NCI-H2081 treated with DMSO at 0.1 percent for 48 hours (cell line): ENCODE measurements around the gene ITK.
"Not testable (repeated sequence)": the region's sequence is repeated elsewhere in the genome, so short reads cannot be mapped to it uniquely, and the experiment has no call there.

ENCODE experiments used
- DNase-seq: peaks from one replicate; lab custom pipeline; 2025; lab: John Stamatoyannopoulos, UW

The ITK gene

DNA sequence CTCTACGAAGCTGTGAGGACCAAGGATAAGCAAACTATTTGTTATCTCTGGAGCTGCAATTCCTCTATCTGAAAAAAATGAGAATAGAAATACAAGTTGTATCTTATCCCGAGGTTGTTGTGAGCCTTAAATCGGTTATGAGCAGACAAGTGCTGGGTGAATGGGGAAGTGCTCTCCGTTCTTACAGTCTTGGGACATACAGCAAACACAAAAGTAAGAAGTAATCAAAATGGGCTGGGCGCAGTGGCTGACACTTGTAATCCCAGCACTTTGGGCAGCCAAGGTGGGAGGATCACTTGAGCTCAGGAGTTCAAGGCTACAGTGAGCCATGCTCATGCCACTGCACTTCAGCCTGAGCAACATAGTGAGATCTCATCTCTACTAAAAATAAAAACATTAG lies 31.7 kb downstream of the ITK start:
- no peak for DNase-seq

- no peak for DNase-seq
Measured at GRCh38 chr5:157213527-157214243, 33.0 kb downstream of the ITK start.

GRCh38 chr5:157214415-157214814 lies 33.8 kb downstream of the ITK start:
- DNase-seq, result no peak

DNA sequence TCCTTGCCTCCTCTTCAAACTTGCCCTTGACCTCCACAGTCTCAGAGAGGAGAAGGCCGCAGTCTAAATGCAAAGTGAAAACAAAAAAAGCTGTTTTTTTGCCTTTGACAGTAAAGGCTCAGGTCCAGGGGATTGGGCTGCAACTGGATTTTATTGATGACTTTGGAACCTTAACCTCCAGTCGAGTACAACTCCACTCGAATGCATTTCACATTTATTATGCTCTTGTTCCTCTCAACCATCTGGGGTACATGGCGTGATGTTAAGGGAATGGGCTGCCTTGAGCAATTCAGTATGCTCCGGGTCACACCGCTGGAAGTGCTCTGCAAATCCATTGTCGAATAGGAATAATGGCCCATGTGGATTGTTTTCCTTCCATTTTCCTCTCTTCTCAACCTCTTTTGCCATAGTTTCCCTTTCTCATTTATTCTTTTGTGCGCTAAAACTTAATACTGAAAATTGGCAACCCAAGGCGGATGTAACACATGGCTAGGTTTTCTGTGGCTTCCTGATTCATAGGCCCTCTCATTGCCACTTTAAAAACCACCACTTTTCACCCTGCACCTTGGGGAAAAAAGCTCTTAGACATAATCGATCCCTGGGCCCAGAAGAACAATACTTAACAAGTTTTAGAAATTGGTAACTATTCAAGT lies 34.3 kb downstream of the ITK start:
- DNase-seq, result no peak

GRCh38 chr5:157215514-157216167 lies 35.0 kb downstream of the ITK start:
- no peak for DNase-seq

DNA sequence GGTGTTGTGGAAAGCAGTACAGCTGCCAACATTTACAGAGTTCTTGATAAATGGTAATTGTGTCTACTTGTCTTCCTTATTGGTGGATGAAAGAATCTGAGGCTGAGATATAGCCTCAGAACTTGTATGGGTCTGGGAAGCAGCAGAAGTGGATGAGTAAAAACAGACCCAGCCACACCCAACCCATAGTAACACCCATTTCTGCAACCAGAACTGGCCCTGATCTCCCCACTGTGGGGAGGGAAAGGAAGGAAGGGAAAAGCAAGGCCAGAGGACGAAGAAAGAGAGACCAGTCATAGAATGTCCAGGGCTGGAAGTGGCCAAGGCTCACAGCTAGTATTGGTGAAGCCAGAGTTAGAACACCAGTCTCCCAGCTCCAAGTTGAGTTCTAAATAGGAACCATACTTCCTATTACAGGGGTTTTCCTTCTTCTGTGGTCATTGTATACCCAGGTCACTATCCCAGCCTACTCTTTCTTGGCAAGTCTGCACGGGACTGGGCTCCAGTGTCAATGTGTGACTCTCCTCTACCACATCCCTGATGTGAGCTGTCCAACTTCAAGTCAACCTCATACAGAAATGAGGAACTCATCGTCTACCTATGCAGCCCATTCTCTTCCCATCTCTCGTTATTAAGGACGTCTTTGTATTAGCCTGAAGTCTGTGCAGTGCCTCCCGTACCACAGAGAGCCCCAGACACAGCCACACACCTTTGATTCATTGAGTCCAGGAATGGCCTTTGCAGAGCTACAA lies 35.9 kb downstream of the ITK start:
- no peak for DNase-seq

- no peak for DNase-seq
Measured at GRCh38 chr5:157217289-157218024, 36.8 kb downstream of the ITK start.

GRCh38 chr5:157219491-157220271 lies 39.0 kb downstream of the ITK start:
- no peak for DNase-seq

DNA sequence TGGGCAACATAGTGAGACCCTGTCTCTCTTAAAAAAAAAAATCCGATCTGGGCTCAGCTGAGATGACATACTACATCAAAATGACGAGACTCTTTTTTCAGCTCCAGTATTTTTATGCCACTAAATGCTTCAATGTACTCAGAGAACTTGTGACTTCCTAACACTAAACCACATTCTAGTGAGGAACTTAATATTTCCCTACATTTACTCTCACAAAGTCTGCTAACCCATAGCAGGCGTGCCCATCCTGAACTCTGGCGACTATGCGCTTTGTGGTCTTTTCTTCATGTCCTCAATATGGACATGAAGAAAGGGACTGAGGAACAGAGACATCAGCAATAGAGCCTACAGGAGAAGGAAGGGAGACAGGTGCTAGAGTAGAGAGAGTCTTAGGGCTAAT lies 41.3 kb downstream of the ITK start:
- no peak for DNase-seq

GRCh38 chr5:157222506-157223230 lies 42.0 kb downstream of the ITK start:
- no peak for DNase-seq

GRCh38 chr5:157225469-157226422 lies 45.1 kb downstream of the ITK start:
- DNase-seq, result no peak

- no peak for DNase-seq
Measured at GRCh38 chr5:157230610-157231009, 50.0 kb downstream of the ITK start.

DNA sequence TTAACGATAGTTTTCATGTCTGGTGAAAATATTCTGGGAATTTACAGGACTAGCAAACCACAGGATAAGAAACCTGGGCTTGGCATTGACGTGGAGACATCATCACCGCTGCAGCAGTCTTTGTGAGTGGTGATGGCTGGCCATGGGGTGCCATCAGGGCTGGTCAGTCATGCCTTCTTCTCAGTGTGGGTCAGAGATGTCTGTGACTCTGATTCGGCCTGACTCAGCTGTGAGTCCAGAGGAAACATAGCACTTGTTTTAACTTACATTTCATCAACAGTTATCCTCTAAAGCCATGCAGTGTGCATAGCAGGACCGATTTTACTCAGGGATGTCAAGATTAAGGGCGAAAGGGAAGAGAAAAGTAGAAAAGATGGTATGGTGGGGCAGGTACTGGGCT lies 52.1 kb downstream of the ITK start:
- DNase-seq, result no peak

GRCh38 chr5:157233515-157233914 lies 52.9 kb downstream of the ITK start:
- DNase-seq, result no peak

DNA sequence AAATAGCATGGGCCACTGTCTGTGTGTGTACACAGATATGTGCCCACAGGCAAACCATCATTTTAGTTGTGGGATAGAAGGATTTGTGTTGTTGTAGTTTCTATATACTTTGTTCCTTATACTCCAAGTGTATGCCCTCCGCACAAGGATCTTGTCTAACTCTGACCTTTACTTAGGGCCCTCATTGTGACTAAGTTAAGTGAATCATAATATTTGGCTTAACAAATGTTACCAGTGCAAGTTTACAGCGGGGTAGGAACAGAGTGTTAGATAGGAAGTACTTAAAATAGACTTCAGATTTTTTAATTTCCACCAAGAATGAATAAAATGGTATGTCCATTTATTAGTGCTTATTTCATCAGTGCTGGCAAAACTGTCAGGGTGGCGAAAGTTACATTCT lies 55.8 kb downstream of the ITK start:
- no peak for DNase-seq

DNA sequence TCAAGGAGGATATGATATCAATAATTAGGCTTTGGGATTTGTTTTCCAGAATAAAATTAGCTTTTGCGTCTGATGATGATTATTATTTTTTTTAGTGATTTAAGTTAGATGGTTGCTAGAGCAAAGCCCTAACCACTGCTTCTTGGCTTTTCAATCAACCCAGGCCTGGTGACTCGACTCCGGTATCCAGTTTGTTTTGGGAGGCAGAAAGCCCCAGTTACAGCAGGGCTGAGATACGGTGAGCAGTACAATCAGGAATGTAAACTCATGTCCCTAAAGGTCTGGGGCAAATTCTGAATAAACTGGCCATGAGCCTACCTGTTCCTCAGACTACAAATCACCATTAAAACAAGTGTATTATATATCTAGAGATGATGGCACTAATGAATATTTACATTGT lies 60.8 kb downstream of the ITK start:
- no peak for DNase-seq

DNA sequence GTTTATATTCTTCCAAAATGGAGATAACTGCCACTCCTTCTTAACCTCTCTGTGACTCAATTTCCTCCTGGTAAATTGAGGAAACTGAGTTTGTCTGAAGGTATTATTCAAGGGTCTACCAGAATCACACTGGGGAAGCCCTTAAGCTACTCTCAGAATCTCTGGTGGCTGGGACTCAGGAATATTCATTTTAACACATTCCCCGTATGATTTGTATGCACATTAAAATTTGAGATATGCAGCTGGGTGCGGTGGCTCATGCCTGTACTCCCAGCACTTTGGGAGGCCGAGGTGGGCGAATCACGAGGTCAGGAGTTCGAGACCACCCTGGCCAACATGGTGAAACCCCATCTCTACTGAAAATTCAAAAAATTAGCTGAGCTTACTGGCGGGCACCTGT lies 64.1 kb downstream of the ITK start:
- not testable (repeated sequence) for DNase-seq

DNA sequence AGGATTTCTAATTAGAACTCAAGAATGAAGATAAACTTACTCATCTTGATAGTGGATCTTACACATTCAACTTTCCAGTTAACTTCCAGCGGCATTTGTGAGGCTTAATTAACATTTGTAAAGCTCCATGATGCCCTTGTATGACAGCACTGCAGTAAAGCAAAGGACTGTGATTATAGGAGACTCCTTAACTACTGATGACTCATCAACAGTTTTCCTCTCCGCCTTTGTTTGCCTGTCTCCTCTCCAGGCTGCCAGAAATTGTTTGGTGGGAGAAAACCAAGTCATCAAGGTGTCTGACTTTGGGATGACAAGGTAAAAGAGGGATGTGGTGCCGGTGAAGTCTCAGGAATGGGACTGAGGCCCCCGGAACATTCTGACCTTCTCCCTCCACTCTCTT lies 64.8 kb downstream of the ITK start:
- DNase-seq, result no peak

DNA sequence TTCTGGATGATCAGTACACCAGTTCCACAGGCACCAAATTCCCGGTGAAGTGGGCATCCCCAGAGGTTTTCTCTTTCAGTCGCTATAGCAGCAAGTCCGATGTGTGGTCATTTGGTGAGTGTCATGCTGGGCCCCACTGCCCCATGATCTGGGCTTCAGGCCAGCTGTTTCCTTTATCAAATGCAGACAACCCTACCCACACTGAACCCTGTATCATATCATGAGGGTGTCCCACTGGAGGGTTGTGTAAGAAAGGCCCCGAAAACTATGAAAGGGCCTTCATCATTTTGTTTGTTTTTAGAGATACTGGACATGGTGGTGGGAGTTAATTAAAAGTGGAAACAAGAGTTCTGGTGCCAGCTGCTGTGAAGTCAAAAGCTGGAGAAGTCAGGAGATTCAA lies 65.2 kb downstream of the ITK start:
- no peak for DNase-seq
